Germinal center (tissue), 1 donor: ENCODE measurements around the gene ISYNA1.
A peak's percentile ranks its signal among the peaks of the same experiment; 100 is the strongest.
"Not testable (repeated sequence)": the region's sequence is repeated elsewhere in the genome, so short reads cannot be mapped to it uniquely, and the experiment has no call there.

Experiments
- DNase-seq: peaks from one replicate; pipeline ENCODE4 v3.0.0; 2012; ENCODE audit warnings: mixed read lengths, low spot score

ISYNA1 gene

DNA sequence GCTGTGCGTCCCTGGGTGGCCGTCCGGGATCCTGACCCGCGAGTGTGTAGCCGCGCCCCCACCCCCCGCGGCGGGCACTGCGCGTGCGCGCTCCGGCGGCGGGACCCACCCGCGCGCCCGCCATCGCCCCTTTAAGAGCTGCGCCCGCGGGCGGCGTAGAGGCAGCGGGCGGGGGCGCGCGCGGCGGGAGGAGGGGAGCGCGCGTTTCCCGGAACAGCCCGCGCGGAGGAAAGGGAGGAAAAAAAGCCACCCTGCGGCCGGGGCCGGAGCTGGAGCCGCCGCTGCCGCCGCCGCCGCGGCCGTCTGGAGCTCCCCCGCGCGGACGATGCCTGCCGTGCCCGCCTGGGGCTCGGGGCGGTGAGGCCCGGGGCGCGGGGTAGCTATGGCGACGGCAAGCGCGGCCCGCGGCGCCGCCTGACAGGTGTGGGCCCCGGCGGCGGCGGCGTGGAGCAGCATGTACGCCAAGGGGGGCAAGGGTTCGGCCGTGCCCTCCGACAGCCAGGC, 18.7 kb downstream of the ISYNA1 start, which contains the start of gene SSBP4:
TSS of gene SSBP4 (plus strand) at position 204 of the 504 bp plus-strand sequence. CDS start at position 455, 251 bp downstream.
- DNase-seq = peak; percentile 89

DNA sequence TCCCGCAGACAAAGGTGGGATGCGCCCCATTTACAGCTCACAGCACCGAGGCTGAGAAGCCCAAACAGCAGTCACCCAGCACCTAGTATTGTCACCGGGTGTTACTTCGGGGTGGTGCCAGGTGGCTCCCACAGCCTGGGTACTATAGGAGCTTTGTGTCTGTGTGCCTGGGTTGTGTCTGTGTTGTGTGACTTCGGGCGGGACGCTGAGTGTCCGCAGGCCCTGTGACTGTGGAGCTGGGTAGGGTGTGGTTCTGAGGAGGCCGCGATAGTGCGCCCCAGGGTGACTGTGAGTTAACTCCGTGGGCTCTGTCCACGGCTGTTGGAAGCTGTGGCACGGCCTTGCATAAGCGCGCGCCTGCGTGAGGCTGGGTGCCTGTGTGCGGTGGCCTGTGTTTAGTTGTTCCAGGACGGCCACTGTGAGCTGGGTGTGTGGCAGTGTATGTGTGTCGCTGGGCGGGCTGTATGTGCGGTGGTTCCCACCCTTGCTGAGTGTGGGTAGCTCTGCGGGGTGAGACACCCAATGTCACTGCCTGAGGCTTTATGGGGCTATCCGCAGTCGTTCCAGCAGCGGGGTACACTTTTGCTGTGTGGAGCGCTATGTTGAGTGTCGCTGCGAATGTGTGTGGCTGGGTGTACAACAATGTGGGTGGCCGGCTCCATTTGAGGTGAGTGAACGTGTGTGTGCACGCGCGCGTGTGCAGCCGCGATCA, 19.3 kb downstream of the ISYNA1 start:
- no peak for DNase-seq

DNA sequence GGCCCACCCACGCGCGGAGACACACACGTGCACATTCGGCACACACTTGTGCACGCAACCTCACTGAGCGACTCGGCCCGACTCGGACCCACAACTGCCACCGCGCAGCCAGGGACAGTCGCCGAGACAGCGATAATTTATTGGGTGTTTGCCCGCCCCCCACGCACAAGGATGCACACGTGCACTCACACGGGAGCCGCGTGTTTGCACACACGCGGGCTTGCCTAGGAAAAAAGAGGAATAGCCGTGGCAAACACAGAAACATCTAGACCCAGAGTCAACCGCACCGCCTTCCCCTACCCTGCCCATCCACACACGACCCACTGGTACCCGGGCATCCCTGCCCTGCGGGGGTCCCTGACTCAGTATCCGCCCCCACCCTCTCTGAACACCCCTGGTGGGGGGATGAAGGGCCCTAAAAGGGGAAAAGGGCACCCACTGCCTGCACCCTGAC, 19.9 kb downstream of the ISYNA1 start:
- DNase-seq = no peak

DNA sequence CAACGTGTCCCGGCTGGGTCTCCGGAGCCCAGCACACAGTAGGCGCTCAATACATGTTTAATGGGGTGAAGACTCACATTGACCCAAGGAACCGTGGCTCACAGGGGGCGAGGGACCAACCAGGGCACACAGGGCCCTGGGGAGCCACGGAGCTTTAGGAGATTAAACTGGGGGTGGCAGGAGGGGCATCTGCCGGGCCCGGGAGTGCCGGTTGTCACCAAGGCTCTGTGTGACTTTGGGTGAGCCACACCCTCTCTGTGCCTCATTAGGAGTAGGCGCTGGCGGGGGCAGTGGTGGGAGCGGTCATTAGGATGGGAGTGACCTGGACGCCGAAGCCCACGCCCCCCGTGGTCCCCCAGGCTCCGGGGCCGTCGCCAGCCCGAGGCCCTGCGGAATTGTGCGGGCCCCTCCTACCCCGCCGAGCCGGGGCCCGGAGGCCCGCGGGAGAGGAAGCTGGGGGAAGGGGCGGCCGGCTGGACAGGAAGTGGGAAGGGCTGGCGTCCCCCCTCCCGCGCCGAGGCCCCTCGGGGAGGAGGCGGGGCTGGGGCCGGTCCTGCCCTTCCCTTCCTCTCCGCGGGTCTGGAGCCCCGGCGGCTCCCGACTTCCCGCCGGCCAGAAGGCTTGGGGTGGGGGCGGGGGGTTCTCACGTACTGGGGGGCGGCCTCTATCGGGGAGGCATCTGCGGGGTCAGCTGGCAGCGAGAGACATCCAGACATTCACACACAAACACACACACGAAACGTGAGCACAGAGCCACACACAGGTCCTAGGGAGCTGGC, 20.5 kb downstream of the ISYNA1 start:
- DNase-seq = no peak

DNA sequence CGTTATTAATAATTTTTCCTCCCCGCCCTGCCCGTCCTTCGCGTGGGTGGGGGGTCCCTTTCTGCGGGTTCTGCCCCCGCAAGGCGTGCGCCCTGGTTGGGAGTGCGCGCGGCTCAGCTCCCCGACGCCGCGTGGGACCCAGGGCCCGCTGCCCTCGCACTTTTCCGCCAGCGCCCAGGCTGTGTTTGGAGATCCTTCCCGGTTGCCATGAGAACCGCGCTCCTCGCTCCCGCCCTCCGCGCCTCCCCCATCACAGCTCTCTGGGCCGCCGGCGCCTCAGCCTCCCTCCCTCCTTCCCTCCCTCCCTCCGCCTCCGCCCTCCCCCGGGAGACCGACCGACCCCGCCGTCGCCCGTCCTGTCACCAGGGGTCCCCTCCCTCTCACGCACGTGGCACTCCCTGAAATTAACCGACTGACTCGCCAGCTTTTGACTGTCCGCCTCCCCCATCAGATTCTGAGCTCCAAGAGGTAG, 21.1 kb downstream of the ISYNA1 start:
- DNase-seq = no peak

DNA sequence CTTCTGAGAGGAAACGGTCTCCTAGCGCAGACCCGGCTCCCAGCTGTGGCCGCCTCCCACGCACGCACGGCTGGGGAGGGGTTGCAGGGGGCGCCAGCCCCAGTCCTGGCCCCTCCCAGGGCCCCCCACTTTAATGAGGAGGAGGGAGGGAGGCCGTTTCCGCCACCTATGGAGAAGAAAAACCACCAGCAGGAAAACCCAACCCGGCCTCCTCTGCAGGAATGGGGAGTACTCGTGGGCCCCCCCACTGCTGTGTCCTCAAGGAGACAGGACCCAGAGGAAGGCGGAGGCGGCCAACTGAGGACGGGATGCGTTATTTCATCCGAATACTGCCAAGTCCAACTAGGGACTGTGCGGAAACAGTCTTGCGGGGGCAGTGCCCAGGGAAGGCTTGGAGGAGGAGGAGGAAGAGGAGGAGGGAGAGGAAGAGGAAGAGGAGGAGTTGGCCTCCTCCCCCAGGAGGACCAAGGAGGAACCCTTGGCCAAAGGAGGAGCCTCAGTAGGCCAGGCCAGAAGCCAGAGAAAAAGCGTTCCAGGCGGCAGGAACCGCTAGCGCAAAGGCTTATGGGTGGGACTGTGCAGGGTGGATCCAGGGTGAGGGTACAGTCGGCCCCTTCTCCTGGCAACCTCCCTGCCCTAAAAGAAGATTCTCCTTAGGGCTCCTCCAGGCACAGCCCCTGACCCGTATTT, 22.6 kb downstream of the ISYNA1 start:
- no peak for DNase-seq

DNA sequence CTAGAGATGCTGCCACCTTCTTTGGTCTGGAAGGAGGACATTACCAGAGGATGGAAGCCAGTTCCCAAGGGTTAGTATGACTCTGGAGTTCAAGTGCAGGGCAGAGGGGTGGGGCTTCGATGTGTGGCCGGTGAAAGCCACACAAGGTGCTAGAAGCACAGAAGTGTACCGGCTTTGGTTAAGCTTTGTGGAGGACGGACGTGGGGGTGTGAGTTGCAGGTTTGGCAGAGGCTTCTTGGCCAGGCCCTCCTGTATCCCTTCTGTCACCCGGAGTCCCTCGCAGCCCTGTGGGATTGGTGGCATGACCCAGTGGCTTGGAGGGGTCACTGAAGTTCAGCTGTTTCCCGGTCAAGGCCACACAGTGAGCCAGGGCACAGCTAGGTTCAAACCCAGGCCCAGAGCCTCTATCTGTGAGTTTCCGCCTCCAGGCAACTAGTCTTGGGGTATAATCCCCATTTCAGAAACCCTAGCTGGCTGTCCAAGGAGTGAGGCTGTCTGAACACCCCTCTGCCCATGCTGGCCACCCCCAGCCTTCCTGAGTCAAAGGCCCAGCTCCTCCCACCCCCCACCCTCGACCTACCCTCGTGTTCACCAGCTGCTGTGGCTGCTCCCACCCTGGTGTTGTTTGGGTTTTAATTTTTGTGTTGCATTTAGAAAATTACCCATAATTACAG, 23.3 kb downstream of the ISYNA1 start:
- no peak for DNase-seq

DNA sequence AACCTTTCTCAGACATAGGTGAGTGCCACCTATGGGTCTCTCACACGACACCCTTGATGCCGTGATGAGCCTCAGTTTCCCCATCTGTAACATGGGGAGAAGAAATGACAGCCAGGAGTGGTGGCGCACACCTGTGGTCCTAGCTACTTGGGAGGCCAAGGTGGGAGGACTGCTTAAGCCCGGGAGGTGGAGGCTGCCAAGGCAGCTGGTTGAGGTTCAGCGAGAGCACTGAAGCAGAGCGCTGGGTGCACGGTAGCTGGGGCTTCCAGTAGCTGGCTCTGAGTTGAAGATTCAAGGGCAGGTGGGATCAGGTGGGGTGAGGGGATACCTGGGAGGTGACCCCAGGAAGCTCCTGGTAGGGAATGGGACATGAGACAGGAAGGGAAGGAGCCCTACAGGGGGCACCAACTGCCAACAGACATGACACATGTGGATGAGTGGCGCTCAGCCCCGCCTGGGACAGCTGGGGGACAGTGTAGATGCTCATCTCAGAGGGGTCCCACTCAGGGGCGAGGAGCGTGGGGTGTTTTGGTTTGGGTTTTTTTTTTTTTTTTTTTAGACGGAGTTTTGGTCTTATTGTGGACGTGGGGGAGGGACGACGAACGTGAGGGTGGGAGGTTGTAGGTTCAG, 25.2 kb downstream of the ISYNA1 start:
- DNase-seq = no peak

DNA sequence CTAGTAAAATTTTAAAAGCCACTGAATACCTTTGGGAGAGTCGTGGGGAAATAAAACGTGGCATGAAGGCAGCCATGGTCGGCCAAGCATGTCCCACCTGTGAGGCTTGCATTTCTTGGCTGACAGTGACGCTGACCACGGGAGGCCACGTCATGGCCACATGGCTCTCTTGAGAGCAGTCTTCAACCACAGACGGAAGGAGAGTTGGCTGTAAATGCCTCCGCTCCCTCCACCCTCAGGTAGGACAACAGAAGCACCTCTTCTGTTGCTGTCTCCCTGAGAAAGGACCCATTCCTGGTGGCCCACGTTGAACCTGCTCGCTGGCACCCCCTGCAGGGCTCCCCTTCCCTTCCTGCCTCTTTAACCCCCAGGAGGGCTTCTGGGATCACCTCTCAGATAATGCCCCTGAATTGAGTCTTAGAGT, 29.9 kb downstream of the ISYNA1 start:
- peak; percentile 64 for DNase-seq

DNA sequence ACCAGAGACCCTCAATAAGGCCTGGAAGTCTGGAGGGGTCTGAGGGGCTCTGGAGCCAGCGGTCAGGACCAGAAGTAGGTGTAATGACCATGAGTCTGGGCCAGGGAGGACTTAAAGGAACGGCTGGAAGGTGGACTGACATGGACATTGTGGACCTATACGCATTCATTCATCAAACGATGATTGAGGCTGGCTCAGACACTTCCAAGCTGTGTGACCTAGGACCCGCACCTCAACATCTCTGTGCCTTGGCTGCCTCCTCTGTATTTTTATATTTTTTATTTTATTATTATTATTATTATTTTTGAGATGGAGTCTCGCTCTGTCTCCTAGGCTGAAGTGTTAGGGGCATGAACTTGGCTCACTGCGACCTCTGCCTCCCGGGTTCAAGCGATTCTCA, 31.2 kb downstream of the ISYNA1 start:
- no peak for DNase-seq

DNA sequence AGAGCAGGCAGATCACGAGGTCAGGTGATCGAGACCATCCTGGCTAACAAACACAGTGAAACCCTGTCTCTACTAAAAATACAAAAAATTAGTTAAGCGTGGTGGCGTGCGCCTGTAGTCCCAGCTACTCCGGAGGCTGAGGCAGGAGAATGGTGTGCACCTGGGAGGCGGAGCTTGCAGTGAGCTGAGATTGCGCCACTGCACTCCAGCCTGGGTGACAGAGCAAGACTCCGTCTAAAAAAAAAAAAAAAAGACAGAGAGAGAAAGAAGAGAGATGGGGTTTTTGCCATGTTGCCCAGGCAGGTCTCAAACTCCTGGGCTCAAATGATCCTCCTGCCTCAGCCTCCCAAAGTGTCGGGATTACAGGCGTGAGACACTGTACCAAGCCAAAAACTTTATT, 32.2 kb downstream of the ISYNA1 start:
- DNase-seq = not testable (repeated sequence)

DNA sequence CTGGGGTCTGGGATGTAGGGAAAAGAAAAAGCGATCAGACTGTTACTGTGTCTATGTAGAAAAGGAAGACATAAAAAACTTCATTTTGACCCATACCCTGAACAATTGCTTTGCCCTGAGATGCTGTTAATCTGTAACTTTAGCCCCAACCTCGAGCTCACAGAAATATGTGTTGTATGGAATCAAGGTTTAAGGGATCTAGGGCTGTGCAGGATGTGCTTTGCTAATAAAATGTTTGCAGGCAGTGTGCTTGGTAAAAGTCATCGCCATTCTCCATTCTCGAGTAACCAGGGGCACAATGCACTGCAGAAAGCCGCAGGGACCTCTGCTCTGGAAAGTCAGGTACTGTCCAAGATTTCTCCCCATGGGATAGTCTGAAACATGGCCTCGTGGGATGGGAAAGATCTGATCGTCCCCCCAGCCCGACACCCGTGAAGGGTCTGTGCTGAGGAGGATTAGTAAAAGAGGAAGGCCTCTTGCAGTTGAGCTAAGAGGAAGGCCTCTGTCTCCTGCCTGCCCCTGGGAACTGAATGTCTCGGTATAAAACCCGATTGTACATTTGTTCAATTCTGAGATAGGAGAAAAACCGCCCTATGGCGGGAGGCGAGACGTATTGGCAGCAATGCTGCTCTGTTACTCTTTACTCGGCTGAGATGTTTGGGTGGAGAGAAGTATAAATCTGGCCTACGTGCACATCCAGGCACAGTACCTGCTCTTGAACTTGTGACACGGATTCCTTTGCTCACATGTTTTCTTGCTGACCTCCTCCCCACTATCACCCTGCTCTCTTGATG, 35.3 kb downstream of the ISYNA1 start:
- DNase-seq = not testable (repeated sequence)

DNA sequence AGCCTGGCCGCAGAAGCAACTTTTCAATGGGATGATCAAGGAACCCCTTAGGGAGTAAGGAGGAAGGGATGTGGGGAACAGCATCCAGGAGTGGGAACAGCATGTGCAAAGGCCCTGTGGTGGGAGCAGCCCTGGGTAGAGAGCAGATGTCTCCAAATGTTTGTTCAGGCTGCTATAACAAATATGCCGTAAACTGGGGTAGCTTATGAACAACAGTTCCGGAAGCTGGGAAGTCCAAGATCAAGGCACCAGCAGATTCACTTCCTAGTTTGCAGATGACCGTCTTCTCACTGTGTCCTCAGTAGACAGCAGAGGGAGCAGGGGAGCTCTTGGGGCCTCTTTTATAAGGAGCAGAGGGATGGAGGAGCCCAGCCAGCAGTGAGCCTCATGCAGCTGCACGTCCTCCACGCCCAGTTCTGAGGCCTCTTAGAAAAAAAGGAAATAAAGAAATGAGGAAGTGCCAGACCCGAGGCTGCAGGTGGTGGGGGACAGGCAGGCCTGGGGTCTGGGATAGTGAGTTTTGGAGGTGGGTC, 36.3 kb downstream of the ISYNA1 start:
- DNase-seq = peak; percentile 74

DNA sequence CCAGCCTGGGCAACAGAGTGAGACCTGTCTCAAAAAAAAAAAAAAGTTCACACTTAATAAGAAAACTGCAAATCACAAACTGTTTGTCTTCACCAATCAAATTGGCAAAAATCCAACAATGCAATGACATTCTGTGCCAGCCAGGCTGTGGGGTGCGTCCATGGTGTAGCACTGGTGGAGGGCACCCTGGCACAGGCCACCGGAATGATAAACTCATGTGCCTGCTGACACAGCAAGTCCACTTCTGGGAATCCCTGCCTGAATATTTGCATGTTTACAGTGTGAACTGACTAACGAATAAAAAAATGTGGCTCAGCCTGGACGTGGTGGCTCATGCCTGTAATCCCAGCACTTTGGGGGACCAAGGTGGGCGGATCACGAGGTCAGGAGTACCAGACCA, 38.9 kb downstream of the ISYNA1 start:
- no peak for DNase-seq

DNA sequence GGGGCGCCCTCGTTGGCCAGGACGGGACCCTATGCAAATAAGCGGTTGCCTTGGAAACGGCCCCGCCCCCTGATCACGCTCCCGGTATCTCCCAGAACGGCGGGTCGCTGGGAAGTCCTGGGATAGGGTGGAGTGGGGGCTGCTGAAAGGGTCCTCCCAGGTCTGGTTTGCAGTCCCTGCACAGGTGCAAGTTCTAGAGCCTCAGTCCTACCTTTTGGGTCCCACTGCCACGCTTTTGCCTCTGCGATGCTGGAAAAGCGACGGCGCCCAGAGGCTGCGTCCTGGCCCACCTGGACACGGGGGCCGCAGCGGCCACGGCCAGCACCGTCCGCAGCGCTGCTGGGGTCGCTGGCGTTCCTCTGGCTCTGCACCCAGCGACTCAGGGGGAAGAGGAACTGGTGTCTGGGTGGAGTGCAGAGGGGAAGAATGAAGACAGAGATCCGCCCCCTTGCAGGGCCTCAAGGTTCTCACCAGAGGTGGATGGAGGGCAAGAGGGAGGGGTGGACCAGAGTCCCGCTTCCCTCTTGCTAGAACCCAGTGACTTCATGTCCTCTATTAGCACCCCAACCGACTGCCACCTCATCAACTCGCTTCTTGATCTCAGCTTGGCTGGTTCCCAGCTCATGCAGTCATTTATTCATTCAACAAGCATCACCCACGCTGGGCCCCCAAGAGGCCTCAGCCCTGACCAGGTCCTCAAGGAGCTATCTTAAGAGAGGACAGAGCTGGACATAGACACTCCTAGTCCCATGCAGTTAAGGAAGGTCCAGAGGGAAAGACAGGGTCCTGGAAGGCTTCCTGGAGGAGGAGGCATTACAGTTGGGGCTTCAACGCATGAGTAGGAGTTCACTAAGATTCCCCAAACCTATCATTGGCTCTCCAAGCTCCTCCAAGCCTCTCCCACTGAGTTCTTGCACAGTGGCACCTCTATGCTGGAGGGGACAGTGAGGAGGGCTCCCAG, 40.4 kb downstream of the ISYNA1 start, which contains the start of gene LRRC25:
TSS of gene LRRC25 (minus strand) at position 381 of the 961 bp plus-strand sequence. CDS start 659 bp downstream, outside the sequence.
- DNase-seq = peak; percentile 72

DNA sequence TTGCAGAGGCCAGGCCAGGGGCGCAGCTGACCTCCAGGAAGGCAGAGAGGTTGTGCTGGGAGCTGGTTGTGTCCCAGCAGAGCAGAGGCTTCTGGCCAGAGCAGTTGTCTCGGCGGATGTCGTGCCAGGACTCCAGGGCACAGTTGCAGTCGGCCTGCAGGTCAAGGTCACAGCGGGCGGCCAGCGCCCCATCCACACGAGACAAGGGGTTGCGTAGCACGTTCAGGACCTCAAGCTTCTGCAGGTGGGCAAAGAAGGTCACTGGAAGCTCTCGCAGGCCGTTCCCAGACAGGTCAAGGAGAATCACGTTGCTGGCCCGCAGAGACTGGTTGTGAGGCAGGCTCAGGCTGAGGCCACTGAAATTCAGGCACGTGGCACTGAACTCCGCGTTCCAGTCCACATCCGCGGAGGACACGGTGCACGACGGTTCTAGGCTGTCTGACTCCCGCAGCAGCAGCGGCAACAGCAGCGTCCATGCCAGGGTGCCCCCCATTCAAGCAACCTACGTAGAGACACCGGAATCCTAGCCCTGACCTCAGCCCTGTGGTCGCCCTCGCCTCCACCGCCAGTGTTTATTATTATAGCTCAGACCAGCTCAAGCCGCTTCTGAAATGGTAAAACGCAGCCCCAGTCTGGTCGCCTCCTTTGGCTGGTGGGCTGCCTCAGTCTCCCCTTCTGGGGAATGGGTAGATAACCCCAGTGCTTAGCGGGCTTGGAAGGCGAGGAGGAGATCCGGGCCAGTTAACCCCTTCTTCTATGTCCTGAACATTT, 41.3 kb downstream of the ISYNA1 start:
- DNase-seq = no peak

DNA sequence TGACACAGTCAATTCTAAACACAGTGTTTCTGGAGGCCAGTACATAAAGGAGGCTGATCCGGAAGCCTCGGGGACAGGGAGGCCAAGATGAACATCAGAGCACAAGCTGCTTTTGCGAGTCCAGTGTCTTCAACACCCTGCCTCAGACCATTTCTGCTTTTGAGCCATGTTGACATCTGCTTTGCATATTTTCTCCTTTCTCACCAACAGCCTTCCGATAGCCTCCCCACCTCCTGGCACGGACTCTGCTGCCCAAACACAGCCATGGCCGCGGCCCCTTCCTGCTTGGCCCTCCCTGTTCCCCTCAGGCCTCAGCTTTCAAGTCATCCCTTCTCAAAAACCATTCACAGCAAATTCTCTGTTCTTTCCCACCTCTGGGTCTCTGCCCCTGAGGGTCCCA, 44.1 kb downstream of the ISYNA1 start:
- DNase-seq = no peak

DNA sequence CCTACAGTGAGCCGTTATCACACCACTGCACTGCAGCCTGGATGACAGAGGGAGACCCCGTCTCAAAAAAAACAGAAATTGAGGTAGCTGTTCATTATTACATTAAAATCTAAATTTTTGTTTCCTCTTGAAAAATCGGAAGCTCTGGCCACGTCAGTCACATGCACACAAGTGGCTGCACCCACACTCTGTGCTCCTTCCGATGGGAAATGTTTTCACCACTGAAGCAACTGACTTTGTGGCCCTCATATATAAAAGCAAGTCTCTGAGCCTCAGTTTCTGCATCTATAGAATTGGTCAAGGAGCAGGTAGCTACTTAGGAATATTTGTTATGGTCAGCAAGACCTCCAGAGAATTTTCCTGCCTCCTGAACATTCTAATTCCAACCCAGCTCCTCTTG, 45.0 kb downstream of the ISYNA1 start:
- no peak for DNase-seq
